GM19455 (cell line): ENCODE data around the gene CPTP.
"Not testable (repeated sequence)": the region's sequence is repeated elsewhere in the genome, so short reads cannot be mapped to it uniquely, and the experiment has no call there.

ENCODE experiments used
- ATAC-seq: cut with Tn5 transposase; IDR thresholded peaks from one replicate; pipeline ENCODE4 v1.9.1; 2021; ENCODE audit not compliant: unreplicated experiment

Gene CPTP

DNA sequence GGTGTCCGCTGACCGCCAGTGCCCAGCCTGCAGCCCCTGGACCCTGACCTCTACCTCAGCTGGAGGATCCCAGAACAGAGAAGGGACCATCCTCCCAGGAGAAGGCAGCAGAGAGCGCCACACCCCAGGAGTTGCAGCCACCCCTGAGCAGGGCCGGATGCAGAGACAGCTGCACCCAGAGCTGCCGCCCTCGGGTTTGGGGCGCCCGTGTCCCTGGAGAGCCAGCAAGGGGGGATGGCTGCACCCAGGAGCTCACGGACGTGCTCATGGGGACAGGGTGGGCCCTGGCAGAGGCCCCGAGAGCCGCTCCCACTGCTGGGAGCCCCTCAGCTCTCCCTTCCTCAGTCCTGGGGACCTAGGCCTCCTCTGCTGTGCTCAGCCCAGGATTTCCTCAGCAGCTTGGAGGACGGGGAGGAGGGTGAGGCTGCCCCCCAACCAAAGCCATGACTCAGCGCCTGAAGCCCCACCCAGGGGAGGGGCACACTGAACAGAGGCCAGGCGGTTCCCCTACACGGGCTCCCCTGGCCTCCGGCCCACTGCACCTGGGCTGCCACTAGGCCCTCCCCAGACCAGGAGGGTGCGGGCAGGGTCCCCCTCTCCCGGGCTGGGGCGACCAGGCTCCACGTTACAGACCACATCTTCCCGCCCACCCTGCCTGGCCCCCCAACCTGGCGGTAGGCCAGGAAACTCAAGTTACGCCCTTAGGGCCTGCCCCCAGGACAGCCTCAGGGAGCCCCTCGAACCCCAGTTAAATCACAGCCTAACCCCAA is 19.1 kb upstream of the CPTP start:
- ATAC-seq: no peak

DNA sequence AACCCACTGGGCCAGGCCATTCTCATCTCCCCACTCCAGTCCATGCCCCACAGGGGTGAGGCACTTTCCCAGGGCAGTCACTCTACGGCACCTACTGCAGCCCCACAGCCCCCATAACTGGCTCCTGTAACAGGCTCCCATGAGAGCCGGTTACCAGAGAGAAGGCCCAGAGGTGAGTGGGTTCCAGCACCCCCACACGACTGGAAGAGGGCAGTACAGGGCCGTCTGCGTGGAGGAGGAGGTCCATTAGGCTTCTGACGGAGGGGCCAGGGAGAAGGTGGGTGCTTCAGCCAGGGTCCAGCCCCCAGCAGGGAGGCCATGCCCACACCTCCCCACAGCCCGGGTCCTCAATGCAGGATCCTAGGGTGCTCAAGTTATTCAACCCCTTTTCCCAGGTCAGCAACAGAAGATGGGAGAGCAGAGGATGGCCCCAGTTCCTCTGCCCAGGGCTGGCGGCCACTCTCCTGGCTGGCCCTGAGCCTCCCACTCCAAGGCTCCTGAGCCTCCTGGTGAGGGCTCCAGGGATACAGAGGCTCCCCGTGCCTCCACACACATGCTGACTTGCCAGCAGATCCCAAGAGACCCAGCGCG is 18.4 kb upstream of the CPTP start:
- ATAC-seq: no peak

DNA sequence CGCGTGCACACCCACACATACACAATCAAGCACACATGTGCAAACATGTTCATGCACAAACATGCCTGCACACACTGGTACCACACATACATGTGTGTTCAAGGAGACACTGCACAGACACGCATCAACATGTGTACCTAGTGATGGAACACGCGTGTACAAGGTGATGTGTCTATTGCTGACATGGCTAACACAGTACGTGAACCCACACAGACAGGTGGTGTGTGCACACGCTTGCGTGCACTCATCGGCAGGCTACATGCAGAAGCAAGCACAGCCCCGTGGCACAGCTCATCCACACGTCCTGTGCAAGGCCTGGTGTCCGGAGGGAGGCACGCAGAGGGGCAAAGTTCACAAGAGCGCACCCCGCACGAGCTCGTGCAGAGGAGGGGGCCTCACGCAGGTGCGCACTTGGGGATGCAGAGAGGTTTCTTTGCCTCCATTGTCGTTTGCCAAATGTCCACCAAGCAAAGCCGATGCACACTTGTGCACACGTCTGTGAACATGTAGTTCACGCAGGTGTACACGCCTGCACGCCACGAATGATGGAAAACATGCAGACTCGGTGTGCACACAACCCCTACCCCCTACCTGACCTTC is 17.8 kb upstream of the CPTP start:
- ATAC-seq: no peak

DNA sequence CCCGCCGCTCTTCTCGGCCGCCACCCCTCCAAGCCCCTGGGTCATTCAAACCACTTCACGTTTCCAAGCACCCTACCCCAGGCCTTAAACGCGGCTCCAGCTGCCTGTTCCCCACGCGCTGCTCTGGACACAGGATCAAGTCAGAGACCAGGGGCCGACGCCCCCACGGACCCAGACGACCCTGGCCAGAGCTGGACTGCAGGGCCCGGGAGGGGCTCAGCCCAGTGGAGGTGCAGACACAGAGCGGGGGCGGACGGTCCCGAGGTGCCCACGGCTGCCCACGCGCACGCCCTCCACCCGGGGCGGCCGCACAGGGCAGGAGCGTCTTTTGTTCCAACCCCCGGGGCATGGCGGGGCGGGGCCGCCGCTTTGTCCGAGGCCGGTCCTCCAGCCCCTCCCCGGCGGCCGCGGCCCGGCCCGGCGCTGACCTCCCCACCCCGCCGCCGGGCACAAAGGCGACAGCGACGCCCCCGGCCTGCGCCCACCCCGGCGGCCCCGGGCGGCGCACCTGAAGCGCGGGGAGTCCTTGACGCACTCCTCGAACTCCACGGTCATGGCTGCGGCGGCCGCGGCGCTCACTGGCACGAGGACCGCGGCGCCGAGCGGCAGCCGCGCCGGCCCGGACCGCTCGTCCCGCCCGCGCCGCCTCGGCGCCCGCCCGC is 17.2 kb upstream of the CPTP start:
- ATAC-seq: peak; percentile 4

DNA sequence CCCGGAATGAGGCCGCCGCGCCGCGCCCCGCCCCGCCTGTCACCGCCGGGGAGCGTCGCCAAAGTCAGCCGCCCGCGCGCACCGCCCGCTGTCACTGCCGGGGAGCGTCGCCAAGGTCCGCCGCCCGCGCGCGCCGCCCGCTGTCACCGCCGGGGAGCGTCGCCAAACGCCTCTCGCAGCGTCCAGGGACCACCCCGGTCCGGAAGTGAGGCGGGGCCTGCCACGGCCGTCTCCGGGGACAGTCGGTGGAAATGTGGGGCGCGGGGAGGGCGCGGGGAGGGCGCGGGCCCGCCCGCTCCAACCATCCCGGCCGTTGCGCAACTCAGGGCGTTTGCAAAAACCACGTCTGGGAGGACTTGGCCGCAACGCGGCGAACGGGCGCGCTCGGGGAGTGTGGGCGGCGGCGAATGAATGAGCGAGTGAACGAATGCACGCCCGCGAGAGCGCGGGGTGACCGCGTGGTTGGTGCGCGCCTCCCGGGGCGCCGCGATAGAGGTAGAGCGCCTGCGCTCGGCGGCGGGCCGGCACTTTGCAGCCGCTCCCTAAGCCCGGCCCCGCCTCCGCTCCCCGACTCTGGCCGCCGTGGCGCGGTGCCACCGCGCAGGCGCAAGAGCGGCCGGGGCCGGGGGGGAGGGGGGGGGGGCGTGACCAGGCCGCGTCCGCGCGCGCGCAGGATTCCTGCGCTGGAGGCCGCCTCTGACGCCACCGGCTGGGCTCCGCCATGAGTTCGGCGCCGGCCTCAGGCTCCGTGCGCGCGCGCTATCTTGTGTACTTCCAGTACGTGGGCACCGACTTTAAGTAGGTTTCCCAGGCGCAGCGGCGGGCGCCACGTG is 16.5 kb upstream of the CPTP start, which contains the start of the genes ACAP3 and PUSL1:
ACAP3 (minus strand) TSS at position 8 of the 833 bp plus-strand sequence. CDS start 115 bp downstream, outside the sequence.
PUSL1 (plus strand) TSS at position 675 of the 833 bp plus-strand sequence; CDS start at position 722, 47 bp downstream.
- peak; percentile 55 for ATAC-seq

DNA sequence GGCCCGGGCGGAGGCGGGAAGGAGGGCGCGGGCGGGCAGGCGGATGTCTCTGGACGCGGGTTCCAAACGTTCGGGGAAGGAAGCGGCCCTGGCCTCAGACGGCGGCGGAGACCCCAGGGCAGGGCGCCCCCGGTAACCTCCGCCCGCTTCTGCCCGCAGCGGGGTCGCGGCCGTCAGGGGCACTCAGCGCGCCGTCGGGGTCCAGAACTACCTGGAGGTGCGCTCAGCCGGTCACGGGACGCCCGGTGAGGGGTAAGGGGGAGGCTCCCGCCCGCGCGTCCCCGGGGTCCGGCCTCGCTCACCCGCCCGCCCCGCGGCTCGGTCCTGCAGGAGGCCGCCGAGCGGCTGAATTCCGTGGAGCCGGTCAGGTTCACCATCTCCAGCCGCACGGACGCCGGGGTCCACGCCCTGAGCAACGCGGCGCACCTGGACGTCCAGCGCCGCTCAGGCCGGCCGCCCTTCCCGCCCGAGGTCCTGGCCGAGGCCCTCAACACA is 15.8 kb upstream of the CPTP start:
- peak; percentile 3 for ATAC-seq

- no peak for ATAC-seq
Observed at GRCh38 chr1:1309251-1310108, 15.1 kb upstream of the CPTP start.

DNA sequence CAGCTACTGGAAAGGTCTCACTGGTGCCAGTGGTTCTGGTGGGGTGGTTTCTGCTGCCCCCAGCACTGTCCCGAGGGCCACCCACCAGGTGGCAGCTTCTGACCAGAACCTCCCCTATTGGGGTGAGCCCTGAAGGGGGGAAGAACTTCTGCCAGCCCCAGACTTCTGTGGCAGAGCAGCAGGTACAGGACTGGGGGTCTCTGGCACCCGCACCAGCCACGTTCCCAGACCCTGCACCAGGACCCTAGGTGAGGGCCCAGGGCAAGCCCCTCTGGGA is 14.6 kb upstream of the CPTP start:
- ATAC-seq: no peak

DNA sequence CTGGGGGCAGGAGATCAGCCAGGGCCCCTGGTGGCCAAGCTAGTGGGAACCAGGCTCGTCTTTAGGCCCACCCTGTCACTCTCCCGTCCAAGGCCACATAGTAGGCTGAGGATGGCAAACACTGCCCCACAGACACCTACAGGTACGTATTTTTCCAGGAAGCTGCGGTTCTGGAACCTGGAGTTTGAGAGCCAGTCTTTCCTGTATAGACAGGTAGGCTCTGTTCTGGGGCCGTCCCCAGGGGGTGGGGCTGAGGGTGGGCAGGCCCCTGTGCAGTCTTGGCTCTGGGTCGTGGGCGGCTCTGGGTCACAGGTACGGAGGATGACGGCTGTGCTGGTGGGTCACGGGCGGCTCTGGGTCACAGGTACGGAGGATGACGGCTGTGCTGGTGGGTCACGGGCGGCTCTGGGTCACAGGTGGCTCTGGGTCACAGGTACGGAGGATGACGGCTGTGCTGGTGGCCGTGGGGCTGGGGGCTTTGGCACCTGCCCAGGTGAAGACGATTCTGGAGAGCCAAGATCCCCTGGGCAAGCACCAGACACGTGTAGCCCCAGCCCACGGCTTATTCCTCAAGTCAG is 14.0 kb upstream of the CPTP start:
- no peak for ATAC-seq

GRCh38 chr1:1311107-1312104 is 13.2 kb upstream of the CPTP start:
- no peak for ATAC-seq

- ATAC-seq: no peak
Observed at GRCh38 chr1:1312450-1313314, 11.9 kb upstream of the CPTP start.

GRCh38 chr1:1313500-1314236 is 10.9 kb upstream of the CPTP start:
- no peak for ATAC-seq

DNA sequence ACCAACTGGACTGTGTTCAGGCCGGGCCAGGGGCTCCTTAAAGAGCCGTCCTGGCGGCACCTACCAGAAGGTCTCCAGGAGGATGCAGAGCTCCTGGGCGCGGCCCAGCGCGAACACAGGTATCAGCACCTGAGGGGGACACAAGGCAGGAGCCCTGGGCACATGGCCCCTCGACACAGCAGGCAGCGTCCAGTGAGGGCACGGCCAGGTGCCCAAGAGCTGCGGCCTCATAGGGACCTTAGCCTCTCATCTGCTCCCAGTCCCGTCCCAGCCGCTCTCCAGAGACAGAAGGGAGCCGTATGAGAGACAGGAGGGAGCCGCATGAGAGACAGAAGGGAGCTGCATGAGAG is 10.4 kb upstream of the CPTP start:
- ATAC-seq: no peak

GRCh38 chr1:1314678-1315335 is 9.8 kb upstream of the CPTP start:
- ATAC-seq: no peak

DNA sequence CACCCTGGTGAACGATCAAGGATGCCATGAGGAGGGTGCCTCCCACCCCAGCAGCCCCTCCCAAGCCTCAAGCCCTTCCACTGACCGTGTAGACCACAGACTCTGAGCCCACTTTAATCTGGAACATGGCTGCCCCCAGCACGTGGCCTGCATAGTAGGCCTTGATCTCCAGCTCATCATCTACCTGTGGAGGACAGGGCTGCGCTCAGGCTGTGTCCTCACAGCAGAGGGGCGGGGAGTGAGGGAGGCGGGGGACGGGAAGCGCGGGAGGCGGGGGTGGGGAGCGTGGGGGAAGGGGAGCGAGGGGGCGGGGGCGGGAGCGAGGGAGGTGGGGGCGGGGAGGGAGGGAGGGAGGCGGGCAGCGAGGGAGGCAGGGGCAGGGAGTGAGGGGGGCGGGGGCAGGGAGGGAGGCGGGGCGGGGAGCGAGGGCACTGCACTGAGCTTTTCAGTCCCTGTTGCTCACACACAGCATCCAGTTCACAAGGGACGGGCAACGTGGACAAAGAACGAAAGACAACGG is 9.1 kb upstream of the CPTP start:
- no peak for ATAC-seq

DNA sequence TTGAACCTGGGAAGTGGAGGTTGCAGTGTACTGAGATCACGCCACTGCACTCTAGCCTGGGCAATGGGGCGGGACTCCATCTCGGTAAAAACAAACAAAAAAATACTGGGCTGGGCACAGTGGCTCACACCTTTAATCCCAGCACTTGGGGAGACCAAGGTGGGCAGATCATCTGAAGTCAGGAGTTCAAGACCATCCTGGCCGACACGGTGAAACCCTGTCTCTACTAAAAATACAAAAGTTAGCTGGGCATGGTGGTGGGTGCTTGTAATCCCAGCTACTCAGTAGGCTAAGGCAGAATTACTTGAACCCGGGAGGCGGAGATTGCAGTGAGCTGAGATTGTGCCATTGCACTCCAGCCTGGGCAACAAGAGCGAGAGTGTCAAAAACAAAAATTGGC is 8.4 kb upstream of the CPTP start:
- ATAC-seq: not testable (repeated sequence)
